COR-L47 (cell line): Measurements from ENCODE around the gene NFAM1.

Source experiments
- DNase-seq: peaks from one replicate; lab custom pipeline; 2025; lab: John Stamatoyannopoulos, UW

The NFAM1 gene, protein sequence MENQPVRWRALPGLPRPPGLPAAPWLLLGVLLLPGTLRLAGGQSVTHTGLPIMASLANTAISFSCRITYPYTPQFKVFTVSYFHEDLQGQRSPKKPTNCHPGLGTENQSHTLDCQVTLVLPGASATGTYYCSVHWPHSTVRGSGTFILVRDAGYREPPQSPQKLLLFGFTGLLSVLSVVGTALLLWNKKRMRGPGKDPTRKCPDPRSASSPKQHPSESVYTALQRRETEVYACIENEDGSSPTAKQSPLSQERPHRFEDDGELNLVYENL

DNA sequence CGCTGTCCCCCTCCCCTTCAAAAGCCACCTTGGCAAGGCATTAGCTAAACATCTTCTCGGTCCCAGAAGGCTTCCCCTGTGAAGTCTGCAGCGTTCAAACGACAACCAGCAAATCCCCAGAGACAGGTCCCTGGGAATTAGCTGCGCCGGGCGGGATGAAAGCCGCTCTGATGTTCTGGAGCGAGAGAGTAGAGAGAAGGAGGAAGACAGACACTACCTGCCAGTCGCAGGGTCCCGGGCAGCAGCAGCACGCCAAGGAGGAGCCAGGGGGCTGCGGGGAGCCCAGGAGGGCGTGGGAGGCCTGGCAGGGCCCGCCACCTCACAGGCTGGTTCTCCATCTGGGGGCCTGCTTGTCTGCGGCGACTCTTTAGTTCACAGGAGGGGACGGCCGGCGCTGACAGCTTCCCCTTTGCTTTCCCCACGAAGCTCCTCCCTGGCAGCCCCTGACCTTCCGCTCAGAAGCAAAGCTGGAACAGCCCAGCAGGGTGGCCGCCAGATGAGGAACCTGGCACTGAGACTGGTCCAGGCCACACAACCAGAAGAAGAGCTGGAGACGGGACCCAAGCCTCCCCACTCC is at the start of gene NFAM1:
Gene NFAM1 (minus strand): TSS at position 384 of the 577 bp plus-strand sequence. CDS start 46 bp downstream, at position 338.
- DNase-seq = no peak

DNA sequence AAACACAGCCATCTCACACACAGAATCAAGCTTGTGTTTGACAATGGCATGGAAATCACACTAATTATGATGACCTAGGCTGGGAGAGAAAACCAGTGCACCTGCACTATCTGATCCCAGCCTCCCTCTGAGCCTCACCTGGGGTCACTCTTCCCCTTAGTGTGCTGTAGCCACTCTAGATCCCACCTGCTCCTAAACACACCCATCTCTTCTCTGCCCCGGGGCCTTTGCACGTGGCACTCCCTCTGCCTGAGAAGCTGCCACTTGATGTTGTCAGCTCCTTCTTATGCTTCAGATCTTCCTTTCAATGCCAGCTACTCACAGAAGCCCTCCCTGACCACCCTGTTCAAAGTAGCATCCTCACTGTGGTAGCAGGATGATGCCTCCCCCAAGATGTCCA is 42.9 kb upstream of the NFAM1 start:
- DNase-seq = no peak

DNA sequence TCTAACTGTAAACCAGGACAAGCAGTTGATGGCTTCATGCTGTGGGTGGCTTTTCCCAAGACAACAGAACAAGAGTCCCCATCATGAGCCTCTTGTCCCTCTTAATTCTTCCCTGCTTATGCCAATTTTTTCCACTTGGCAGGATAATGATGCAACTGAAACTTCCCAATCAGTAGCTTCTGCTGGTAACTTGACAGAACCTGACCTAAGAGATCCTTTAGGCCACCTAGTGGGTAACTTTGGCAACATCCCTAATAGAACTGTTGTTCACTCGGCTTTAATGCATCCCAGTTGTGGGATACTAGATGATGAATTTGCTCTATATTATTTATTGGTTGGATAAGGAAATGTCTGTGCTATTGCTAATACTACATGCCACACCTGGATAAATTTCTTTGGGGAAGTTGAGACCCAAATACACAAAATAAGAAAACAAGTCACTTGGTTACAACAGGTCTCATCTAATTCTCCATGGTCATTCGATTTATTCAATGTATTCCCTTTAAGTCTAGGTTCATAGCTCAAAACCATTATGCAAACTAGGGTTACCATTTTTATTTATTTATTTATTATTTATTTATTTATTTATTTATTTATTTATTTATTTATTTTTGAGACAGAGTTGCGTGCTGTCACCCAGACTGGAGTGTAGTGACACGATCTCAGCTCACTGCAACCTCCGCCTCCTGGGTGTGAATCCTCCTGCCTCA is 41.4 kb upstream of the NFAM1 start:
- DNase-seq = peak; percentile 63

DNA sequence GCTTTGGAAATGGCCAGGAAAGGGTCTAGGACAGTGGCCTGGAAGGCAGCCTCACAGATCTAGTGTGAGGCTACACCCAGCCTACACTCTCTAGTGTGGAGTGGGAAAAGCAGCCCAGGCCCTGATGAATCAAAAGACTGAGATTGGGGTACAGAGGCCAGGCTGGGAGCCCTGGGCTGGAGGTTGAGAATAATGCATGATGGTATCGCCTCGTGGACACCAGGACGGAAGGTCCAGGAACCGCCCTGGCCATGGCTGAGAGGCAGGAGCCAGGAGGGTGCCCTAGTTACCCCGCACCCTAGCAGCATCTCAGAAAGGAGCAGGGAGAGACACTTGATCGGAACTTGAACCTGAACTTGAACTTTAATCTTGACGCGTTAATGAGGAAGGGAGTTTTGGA is 40.5 kb upstream of the NFAM1 start:
- no peak for DNase-seq

DNA sequence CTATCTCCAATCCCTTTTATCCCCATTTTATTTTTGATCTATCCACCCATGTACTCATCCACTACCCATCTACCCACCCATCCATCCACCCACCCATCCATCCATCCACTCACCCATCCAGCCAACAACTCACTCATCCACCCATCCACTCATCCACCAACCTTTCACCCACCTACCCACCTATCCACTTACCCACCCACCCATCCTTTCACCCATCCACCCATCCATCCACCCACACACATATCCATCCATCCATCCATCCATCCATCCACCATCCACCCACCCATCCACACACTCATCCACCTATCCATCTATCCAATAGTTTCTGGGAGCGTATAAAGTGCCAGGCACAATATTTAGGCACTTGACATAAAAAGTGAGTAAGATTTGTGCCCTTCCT is 39.2 kb upstream of the NFAM1 start:
- no peak for DNase-seq

DNA sequence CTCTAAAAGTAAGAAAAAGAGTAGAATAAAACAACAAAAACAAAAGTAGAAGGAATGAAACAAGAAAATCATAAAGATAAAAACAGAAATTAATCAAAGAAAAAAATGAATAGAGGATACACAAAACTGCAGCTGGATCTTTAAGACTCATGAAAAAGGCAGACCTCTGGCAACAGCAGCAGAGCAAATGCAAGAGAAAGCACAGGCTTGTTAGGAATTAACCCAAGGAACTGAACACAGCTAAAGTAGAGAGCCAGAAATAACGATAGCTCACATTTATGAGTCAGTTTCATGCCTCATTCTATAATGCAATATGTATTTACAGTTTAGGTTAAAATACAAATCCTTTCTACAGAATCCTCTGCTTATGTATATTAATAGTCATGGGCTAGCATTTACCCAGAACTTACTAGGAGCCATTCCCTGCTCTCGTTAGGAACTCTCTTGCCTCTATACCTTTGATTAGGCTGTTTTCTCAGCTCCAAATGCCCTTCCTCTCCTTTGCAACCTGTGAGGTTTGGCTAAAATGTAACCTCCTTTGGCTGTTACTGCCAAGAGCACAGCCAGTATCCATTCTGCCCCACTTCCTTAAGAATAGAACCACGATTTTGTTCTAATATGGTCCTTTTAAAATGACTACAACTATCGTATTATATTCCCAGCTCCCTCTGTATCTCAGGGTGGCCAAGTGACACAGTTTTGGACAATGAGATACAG is 38.3 kb upstream of the NFAM1 start:
- no peak for DNase-seq

DNA sequence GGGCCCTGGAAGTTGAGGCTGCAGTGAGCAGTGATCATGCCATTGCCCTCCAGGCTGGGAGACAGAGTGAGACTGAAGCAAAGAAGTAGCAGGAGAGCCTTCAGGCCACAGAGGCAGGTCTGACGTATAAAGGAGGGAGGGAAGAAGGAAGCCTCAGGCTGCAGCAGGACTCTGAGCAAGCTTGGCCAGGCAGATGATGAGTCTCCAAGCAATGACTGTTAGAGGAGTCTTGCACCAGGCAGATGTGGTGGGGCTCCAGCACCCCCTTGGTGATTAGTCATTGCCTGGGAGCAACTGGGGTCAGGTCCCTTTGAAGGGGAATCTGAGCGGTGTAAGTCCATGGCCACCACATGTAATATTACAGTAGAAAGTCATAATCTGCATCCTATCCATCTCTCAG is 36.6 kb upstream of the NFAM1 start:
- no peak for DNase-seq

DNA sequence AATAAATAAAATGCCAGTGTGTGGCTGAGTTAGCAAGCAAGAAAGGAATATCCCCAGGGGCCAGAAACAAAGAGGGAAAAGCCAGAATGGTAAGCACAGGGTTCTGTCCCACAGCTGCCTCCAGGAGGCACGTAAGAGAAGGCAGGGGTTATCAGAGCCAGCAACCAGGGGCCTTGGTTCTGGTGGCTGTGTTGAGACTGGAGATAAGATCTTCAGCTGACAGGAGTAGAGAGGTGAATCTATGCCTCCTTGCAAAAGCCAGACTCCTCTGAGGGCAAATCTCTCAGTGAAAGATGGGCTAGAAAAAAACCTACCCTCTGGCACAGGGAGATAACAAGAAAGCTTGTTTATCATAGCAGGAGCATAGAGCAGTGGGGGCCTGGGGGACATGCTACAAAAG is 29.8 kb upstream of the NFAM1 start:
- peak; percentile 33 for DNase-seq

DNA sequence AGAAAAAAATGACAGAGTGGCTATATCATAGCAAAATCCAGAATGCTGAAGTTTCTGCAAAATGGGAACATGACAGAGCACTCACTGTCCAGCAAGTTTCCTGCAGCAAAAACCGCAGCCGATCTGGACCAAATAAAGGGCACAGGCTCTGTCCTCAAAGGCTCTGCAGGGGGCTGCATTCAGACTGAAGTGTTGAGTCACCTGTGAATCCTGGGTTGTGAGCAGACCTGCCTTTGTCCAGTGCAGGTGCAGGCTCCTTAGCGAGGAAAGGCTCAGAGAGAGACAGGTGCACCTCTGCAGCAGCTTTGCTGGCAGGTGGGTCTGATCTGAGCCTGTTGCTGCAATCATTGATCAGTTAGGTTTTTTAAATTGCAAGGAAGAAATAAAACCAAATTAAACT is 29.3 kb upstream of the NFAM1 start:
- peak; percentile 90 for DNase-seq

DNA sequence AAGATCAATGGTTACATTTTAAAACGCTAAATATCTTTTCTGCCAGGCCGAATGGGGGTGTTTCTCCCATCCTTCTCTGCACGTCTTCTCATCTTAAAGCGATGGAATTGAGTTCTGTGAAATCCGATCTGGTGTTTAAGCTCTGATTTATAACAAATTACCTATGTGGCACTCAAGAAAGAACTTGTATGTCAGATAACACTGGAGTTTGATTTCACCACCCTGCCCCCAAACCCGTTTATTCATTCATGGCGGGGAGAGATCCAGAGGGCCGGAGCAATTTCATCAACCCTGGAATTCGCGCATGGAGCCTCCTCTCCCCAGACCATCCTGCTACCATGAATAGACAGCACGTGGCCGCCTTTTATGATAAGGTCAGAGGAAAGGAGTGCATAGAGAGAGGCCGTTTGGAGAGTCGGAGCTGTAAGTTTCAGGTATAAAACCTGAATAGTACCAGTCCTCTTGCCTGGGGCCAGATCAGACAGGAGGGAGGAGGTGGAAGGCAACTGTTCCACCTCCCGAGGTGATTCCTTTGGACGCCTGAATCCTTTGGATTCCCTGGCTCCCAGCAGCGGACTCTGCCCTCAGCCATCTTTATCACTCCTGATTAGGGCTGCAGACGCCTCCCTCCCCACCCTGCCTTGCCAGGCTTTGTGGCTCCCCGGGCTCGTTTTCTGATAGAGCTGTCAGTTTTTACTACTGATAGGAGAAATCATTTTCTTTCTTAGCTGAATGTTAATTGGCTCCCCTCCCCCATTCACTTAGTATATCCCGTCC is 27.3 kb upstream of the NFAM1 start:
- DNase-seq = no peak

DNA sequence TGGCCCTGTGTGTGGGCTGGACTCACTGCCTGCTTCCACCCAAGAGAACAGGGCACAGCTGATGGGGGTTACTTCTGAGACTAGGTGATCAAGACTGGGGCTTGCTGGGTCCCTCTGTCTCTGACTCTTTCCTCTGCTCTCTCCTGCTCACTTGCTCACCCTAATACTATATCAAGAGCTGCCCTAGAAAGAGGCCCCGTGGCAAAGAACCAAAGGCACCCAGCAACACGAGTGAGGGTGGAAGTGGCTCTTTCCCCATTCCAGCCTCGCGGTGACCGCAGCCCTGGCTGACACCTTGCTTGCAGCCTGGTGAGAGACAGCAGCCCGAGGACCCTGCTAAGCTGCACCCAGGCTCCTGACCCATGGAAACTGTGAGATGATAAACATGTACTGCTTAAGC is 20.7 kb upstream of the NFAM1 start:
- no peak for DNase-seq

DNA sequence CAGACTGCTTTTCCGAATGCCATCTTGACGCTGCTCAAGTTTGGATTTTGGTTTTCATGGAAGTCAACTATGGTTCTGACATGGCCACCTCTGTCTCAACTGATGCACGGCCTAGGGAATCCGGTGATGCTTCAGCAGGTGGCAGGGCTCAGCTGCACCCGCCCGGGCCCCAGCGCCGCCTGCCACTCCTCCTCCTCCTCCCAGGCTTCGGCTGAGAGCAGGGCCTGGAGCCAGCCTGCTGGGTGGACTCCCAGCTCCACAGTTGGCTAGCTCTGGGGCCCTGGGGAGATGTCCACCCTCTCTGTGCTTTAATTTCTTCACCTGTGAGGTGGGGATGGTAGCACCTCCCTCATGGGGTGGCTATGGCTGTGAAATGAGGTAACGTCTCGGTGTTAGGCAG is 20.3 kb upstream of the NFAM1 start:
- no peak for DNase-seq

DNA sequence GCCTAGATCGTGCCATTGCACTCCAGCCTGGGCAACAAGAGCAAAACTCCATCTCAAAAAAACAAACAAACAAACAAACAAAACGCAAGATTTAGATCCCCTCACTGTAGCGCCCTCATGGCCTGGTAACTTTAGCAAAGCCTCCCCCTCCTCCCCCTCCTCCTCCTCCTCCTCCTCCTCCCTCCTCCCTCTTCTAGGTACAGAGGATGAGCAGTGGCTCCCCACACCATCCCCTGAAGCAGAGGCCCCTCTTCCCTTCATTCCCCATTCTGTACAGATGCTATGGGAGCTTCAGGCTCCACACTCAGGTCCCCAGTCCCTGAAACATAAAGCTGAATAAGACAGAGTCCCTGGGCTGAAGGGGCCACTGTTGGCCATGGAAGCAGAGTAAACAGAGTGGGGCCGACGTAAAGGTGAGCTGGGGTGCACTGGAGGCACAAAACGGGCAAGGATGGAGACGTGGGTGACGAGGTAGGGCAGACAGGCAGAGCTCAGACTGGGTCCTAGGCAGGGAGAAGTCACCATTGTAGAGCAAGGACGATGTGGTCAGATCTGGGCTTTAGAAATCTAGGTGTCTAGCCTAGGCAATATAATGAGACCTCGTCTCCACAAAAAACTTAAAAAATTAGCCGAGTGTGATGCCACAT is 19.4 kb upstream of the NFAM1 start:
- no peak for DNase-seq

DNA sequence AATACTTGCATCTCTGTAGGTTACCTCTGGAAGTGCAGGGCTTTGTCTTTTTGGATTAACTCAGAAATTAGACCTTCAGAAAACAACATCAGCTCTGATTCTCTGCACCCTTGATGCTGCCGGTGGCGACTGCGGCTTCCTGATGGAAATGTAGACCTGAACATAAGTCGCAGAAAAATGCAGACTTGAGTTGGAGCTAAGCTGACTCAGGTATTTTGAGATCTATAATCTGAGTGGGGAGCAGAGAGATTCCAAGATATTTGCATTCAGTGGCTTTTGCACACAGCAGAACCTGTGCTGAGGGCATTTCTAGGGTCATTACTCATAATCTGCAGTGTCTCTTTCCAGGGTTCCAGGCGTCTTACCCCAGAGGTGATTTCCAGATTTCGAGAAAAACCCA is 18.7 kb upstream of the NFAM1 start:
- DNase-seq = no peak

DNA sequence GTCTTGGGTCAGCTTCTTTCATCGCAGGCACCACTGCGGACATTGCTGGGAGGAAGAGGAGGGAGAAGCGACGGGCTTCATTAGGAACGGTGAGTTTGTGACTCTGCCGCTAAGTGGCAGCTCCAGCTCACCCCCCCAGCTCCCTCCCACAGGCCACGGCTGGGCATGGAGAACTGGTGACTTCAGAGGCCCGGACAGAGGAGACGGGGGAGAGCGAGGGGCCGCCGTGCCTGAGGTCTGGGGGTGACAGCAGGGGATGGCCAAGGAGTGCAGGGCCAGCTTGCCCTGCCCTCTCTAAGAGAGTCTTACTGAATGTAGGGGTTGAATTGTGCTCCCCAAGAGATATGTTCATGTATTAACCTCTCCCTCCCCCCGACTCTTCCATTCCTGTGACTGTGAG is 13.9 kb upstream of the NFAM1 start:
- DNase-seq = no peak

DNA sequence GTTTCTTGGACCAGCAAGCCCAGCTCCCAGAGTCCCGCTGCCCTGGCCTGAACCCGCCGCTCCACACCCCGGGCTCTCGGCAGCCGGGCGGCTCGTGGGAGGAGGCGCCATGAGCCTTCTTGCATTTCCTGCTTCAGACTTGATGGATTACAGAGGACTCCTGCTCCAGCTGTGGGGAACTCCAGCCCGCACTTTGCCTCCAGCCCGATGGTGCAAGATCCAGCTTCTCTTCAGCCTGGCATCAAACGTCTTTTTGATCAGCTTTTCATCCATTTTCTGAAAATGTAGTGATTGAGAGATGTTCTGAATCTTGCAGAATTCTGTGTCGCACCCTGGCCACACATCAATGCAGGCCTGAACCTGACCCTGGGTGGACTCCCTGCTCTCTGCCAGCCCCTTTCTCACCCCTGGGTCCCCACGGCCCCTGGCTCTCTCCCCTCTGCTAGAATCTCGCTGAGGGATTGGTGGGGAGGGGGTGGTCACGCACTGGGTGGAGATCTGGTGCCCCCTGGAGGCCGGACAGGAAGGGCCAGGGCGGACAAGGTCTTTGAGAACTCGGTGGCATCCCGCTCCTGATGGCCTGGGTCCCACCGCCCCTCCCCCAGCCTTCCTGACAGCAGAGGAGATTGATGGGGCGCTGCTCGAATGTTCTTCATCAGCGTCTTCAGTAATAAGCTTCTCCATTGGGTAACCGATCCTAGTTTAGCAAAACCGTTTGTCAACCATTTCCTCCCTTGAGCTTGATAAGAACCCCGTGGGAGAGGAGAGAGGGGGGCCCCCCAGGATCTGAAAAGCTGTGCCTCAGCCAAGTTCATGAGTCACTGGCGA is 12.1 kb upstream of the NFAM1 start:
- peak; percentile 82 for DNase-seq

DNA sequence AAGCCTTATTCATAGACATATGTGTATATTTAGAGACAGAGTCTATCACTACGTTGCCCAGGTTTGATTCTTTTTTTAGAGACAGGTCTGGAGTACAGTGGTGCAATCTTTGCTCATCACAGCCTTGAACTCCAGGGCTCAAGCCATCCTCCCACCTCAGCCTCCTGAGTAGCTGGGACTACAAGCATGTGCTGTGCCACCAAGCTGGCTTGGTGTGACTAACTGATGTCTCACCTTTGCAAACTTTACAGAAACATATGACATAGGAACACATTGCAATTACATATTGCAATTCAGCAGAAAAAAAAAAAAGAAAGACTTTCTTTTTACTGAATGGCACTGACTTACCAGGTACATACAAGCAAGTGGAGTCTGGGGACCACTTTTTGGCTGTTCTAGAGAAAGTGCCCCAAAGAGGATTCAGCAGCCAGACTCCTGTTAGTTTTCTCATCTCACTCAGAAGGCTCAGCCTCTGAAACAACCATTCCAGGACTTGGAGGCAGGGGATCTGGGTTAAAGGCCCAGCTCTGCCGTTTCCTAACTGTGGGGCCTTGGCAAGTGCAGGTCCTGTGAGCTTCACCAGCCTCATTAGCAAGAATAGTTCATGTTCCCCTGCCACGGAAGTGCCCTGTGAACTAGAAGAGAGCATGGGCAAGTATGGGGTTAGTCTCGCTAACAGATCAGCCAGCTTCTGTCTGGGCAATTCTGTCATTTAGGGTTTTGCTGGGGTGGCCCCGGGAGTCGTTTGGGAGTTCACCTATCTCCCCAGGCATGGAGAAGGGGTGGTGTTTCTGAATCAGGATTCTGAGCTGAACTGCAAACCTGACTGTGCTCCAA is 11.3 kb upstream of the NFAM1 start:
- DNase-seq = no peak

DNA sequence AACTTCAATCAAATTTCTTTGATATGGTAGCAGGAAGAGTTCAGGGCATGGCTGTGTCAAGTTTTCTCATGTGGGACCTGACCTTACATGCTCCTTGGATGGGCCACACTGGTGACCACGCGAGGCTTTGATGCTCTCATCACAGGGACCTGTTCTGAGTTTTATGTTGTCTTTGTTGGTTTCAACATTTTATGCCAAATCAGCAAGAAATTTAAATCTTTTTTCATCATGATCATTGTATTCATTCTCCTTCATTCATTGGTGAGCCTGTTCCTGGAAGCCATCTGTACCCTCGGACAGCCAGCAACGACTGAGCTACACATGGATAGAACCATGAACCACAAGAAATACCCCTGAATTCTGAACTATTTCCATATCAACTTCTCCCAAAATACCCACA is 10.5 kb upstream of the NFAM1 start:
- DNase-seq = no peak

DNA sequence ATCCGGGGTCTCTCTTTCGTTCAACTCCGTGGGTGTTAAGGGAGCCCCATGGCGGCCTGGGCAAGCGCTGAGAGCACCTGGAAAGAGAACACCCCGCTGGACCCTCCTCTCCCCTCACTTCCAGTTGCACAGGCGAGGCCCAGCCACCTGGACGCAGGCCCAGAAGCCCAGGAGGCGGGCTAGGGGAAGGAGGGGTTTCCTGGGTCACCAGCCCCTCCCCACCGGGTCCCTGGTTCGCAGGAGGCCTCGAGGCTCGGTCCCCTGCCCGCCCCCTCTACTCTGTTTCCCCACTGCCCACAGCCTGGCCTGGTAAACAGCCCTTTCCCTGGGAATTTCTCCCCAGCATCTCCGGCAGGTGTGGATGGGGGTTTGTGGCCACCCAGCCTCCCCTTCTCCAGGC is 8.5 kb upstream of the NFAM1 start:
- no peak for DNase-seq
